ENCODE results near the gene LCN9. TPM values are rescaled to one million over a fixed set of nuclear protein-coding genes. Genes with fewer than 3 reads are reported as not detected.

LCN9 gene
- total RNA-seq, 2 experiments from 2014 or later, result not detected

DNA sequence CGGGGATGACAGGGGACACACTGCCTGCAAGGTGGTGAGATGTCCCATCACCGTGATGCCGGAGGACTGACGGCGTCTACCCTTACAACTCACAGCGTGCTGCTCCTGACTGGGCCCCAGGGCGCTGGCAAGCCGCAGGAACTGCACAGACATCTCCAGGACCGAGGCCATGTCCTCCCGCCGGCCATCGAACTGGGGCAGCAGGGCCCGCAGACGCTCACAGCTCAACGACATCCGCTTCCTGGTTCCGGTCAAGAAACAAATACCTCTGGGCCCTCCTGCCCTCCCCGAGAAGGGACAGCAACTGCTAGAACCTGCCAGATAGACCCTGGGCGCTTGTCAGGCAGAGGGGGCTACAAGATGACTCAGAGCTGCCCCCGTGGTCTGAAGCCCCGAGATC is 35.1 kb downstream of the LCN9 start:
- intact Hi-C loops (cut with micrococcal nuclease), result no loop called here
- Mint-ChIP-seq H3K36me3 (no peaks in the 10 kb centered on the region), H3K4me3 (no peak overlapping the region), H3K27me3 (peaks cover 1% of the 10 kb centered on the region), H3K27ac (no peak overlapping the region), H3K4me1 (ENCODE audit: low read depth) (no peaks in the 10 kb centered on the region), H3K9me3 (no peaks in the 10 kb centered on the region)
- DNase-seq, result no peak
- ChIA-PET POLR2A (no interaction called here), CTCF (no interaction called here)

DNA sequence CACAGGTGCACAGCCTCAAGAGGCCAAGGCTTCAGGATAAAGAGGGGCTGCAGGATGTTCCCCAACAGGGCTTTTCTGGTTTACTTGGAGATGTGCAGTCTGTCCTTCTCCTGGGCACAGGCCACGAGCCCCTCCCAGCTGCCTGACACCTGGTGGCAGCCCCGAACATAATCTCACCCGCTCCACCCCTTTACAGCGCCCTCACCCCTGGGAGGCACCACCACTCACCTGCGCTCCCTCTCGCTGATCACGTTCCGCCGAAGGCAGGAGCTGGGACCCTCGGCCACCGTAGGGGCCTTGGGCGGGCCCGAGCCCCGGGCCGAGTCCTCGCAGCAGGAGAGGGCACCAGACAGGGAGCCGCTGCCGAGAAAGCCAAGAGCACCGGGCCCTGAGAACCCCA is 35.7 kb downstream of the LCN9 start:
- ChIA-PET CTCF (no interaction called here), POLR2A (no interaction called here)
- Mint-ChIP-seq H3K9me3 (no peaks in the 10 kb centered on the region), H3K4me3 (no peak overlapping the region), H3K27me3 (peaks cover 1% of the 10 kb centered on the region), H3K36me3 (no peaks in the 10 kb centered on the region), H3K4me1 (ENCODE audit: low read depth) (no peaks in the 10 kb centered on the region), H3K27ac (no peak overlapping the region)
- no peak for DNase-seq
- intact Hi-C loops (cut with micrococcal nuclease), result no loop called here

DNA sequence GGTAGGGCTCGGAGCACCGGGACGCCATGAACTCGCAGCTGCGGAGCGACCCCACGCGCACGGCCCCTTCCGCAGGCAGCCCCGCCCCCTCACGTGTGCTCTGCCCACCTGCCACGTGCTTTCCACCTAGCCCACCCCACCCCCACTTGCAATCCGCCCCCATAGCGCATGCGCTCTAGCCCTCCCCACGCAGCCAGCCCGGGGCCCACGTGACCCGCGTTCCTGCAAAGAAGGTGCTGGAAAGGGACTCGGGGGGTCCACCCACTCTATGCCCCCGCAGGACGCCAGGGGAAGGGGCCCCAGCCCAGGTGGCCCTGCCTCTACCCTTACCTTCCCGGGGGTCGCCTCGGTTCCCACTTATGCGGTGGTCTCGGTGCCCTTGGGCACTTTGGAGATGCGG is 36.3 kb downstream of the LCN9 start, which contains the start of gene SOHLH1:
SOHLH1 (minus strand) TSS at position 42 of the 400 bp plus-strand sequence; CDS start at position 28, 14 bp downstream.
- H3K9me3 Mint-ChIP-seq, result no peaks in the 10 kb centered on the region
- ChIA-PET CTCF (no interaction called here), POLR2A (no interaction called here)
- H3K4me3 Mint-ChIP-seq, result no peak within 1 kb of the TSS
- no peaks in the 10 kb centered on the region for H3K4me1 Mint-ChIP-seq (ENCODE audit: low read depth)
- no peak for DNase-seq
- H3K27me3 Mint-ChIP-seq, result peaks cover 1% of the 10 kb centered on the region
- H3K27ac Mint-ChIP-seq, result no peak within 1 kb of the TSS
- intact Hi-C loops (cut with micrococcal nuclease), result no loop called here
- H3K36me3 Mint-ChIP-seq, result no peaks in the 10 kb centered on the region

GRCh38 chr9:135700525-135700924 is 37.4 kb downstream of the LCN9 start:
- H3K36me3 Mint-ChIP-seq, result no peaks in the 10 kb centered on the region
- H3K27ac Mint-ChIP-seq, result no peak overlapping the region
- ChIA-PET CTCF (no interaction called here), POLR2A (no interaction called here)
- DNase-seq, result no peak
- no peaks in the 10 kb centered on the region for H3K9me3 Mint-ChIP-seq
- H3K27me3 Mint-ChIP-seq, result peaks cover 4% of the 10 kb centered on the region
- intact Hi-C loops (cut with micrococcal nuclease), result no loop called here
- no peak overlapping the region for H3K4me3 Mint-ChIP-seq
- H3K4me1 Mint-ChIP-seq (ENCODE audit: low read depth), result no peaks in the 10 kb centered on the region

GRCh38 chr9:135701067-135701958 is 38.2 kb downstream of the LCN9 start:
- Mint-ChIP-seq H3K36me3 (no peaks in the 10 kb centered on the region), H3K9me3 (no peaks in the 10 kb centered on the region), H3K4me3 (no peak overlapping the region), H3K4me1 (ENCODE audit: low read depth) (no peaks in the 10 kb centered on the region), H3K27me3 (peaks cover 4% of the 10 kb centered on the region), H3K27ac (no peak overlapping the region)
- no peak for DNase-seq
- ChIA-PET POLR2A (no interaction called here), CTCF (no interaction called here)
- intact Hi-C loops (cut with micrococcal nuclease), result no loop called here

- Mint-ChIP-seq H3K9me3 (no peaks in the 10 kb centered on the region), H3K36me3 (no peaks in the 10 kb centered on the region), H3K4me3 (no peak within 1 kb of the TSS), H3K27ac (no peak within 1 kb of the TSS), H3K27me3 (peaks cover 4% of the 10 kb centered on the region), H3K4me1 (ENCODE audit: low read depth) (no peaks in the 10 kb centered on the region)
- ChIA-PET CTCF (interaction anchor here (1.3 kb wide), 1 partner anchor 9 kb away, joined by 6 read pairs; no protein-coding TSS in a partner anchor), POLR2A (no interaction called here)
- DNase-seq, result peak; percentile 68
- intact Hi-C loops (cut with micrococcal nuclease), result no loop called here
Observed at GRCh38 chr9:135701959-135702721, 39.0 kb downstream of the LCN9 start, which contains the start of gene KCNT1. Gene KCNT1 (plus strand): TSS chr9:135702185. CDS start chr9:135702259, 74 bp downstream.

- POLR2A ChIA-PET, result no interaction called here
- Mint-ChIP-seq H3K27ac (no peak overlapping the region), H3K4me3 (no peak overlapping the region), H3K36me3 (no peaks in the 10 kb centered on the region), H3K4me1 (ENCODE audit: low read depth) (no peaks in the 10 kb centered on the region), H3K9me3 (no peaks in the 10 kb centered on the region), H3K27me3 (peaks cover 4% of the 10 kb centered on the region)
- CTCF ChIA-PET, result interaction anchor here (1.0 kb wide), 2 partner anchors 10 to 675 kb away, joined by 3 read pairs; no protein-coding TSS in a partner anchor
- intact Hi-C loops (cut with micrococcal nuclease), result no loop called here
- no peak for DNase-seq
Observed at GRCh38 chr9:135703726-135704125, 40.6 kb downstream of the LCN9 start.

DNA sequence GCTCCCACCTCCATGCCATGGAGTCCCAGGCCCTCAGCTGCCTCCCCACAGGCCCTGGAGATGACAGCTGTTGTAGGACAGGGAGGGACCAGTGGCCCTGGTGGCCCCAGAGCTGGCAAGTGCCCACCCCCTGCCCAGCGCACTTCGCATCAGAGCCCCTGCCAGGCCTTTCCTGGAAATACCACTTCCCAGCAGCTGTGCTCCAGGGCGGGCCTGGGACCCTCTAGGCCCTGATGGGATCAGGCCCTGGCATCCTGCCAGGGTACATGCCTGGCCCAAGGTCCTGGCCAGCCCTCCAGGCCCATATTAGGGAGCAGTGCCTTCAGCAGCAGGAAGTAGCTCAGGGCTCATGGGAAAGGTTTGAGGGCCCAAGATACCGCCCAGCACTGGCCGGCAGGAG is 41.4 kb downstream of the LCN9 start:
- CTCF ChIA-PET, result interaction anchor here (1.0 kb wide), 2 partner anchors 10 to 676 kb away, joined by 3 read pairs; no protein-coding TSS in a partner anchor
- Mint-ChIP-seq H3K4me1 (ENCODE audit: low read depth) (no peaks in the 10 kb centered on the region), H3K9me3 (no peaks in the 10 kb centered on the region), H3K27me3 (peaks cover 4% of the 10 kb centered on the region), H3K27ac (no peak overlapping the region), H3K36me3 (no peaks in the 10 kb centered on the region), H3K4me3 (no peak overlapping the region)
- intact Hi-C loops (cut with micrococcal nuclease), result no loop called here
- no peak for DNase-seq
- POLR2A ChIA-PET, result no interaction called here

- Mint-ChIP-seq H3K4me3 (no peak overlapping the region), H3K36me3 (no peaks in the 10 kb centered on the region), H3K4me1 (ENCODE audit: low read depth) (no peaks in the 10 kb centered on the region), H3K9me3 (no peaks in the 10 kb centered on the region), H3K27me3 (peaks cover 4% of the 10 kb centered on the region), H3K27ac (no peak overlapping the region)
- POLR2A ChIA-PET, result no interaction called here
- no peak for DNase-seq
- intact Hi-C loops (cut with micrococcal nuclease), result no loop called here
- CTCF ChIA-PET, result no interaction called here
Observed at GRCh38 chr9:135705376-135705775, 42.3 kb downstream of the LCN9 start.

GRCh38 chr9:135706288-135706687 is 43.2 kb downstream of the LCN9 start:
- H3K36me3 Mint-ChIP-seq, result no peaks in the 10 kb centered on the region
- H3K4me1 Mint-ChIP-seq (ENCODE audit: low read depth), result no peaks in the 10 kb centered on the region
- H3K9me3 Mint-ChIP-seq, result no peaks in the 10 kb centered on the region
- DNase-seq, result no peak
- ChIA-PET POLR2A (no interaction called here), CTCF (interaction anchor here (0.6 kb wide), 2 partner anchors 399 to 479 kb away, joined by 3 read pairs; no protein-coding TSS in a partner anchor)
- no peak overlapping the region for H3K4me3 Mint-ChIP-seq
- peaks cover 3% of the 10 kb centered on the region for H3K27me3 Mint-ChIP-seq
- no peak overlapping the region for H3K27ac Mint-ChIP-seq
- intact Hi-C loops (cut with micrococcal nuclease), result no loop called here

- CTCF ChIA-PET, result no interaction called here
- intact Hi-C loops (cut with micrococcal nuclease), result no loop called here
- no peak overlapping the region for H3K4me3 Mint-ChIP-seq
- H3K27me3 Mint-ChIP-seq, result peaks cover 5% of the 10 kb centered on the region
- no peak for DNase-seq
- POLR2A ChIA-PET, result no interaction called here
- no peaks in the 10 kb centered on the region for H3K4me1 Mint-ChIP-seq (ENCODE audit: low read depth)
- H3K36me3 Mint-ChIP-seq, result no peaks in the 10 kb centered on the region
- no peak overlapping the region for H3K27ac Mint-ChIP-seq
- H3K9me3 Mint-ChIP-seq, result no peaks in the 10 kb centered on the region
Observed at GRCh38 chr9:135707252-135708138, 44.4 kb downstream of the LCN9 start.

- H3K36me3 Mint-ChIP-seq, result no peaks in the 10 kb centered on the region
- H3K27ac Mint-ChIP-seq, result no peak overlapping the region
- ChIA-PET POLR2A (no interaction called here), CTCF (interaction anchor here (0.6 kb wide), 1 partner anchor 909 kb away, joined by 4 read pairs; no protein-coding TSS in a partner anchor)
- intact Hi-C loops (cut with micrococcal nuclease), result no loop called here
- H3K4me1 Mint-ChIP-seq (ENCODE audit: low read depth), result no peaks in the 10 kb centered on the region
- peaks cover 6% of the 10 kb centered on the region for H3K27me3 Mint-ChIP-seq
- H3K9me3 Mint-ChIP-seq, result no peaks in the 10 kb centered on the region
- no peak overlapping the region for H3K4me3 Mint-ChIP-seq
- no peak for DNase-seq
Observed at GRCh38 chr9:135708164-135708563, 45.1 kb downstream of the LCN9 start.
